Smooth muscle cell (in vitro differentiated cells): ENCODE measurements around the gene SPAG9. TPM values are rescaled to one million over a fixed set of nuclear protein-coding genes. Genes with fewer than 3 reads are reported as not detected.

Experiments
- DNase-seq: peaks from one replicate; lab custom pipeline; 2025; ENCODE audit not compliant: unreplicated experiment; lab: John Stamatoyannopoulos, UW
- H2AFZ ChIP-seq: fragments of 200-600 bp; sonication (generic); 2 replicates; pipeline ENCODE4 v1.6.0; 2016; ENCODE audit warnings: antibody characterized with exemption, low read depth, mild to moderate bottlenecking
- H3F3A ChIP-seq: fragments of 200-600 bp; sonication (generic); 2 replicates; pipeline ENCODE4 v1.6.0; 2017; ENCODE audit warnings: antibody characterized with exemption, low read depth
- H3K27ac ChIP-seq: fragments of 200-600 bp; sonication (generic); 2 replicates; pipeline ENCODE4 v1.5.1; 2016; ENCODE audit warnings: low read depth, mild to moderate bottlenecking
- H3K27me3 ChIP-seq: fragments of 200-600 bp; sonication (generic); 2 replicates; pipeline ENCODE4 v1.6.1; 2016; ENCODE audit warnings: low read depth, mild to moderate bottlenecking
- H3K36me3 ChIP-seq: fragments of 200-600 bp; sonication (generic); 2 replicates; pipeline ENCODE4 v1.5.1; 2016; ENCODE audit warnings: low read depth
- H3K4me1 ChIP-seq: fragments of 200-600 bp; sonication (generic); 2 replicates; pipeline ENCODE4 v1.5.1; 2016; ENCODE audit warnings: low read depth
- H3K4me2 ChIP-seq: fragments of 200-600 bp; sonication (generic); 2 replicates; pipeline ENCODE4 v1.6.0; 2016; ENCODE audit warnings: mild to moderate bottlenecking
- H3K4me3 ChIP-seq: fragments of 200-600 bp; sonication (generic); 2 replicates; pipeline ENCODE4 v1.5.1; 2016; ENCODE audit warnings: mild to moderate bottlenecking
- H3K79me2 ChIP-seq: fragments of 200-600 bp; sonication (generic); 2 replicates; pipeline ENCODE4 v1.6.0; 2016; ENCODE audit warnings: low read depth, mild to moderate bottlenecking
- H3K9ac ChIP-seq: fragments of 200-600 bp; sonication (generic); 2 replicates; pipeline ENCODE4 v1.6.0; 2016; ENCODE audit warnings: low read depth
- H3K9me3 ChIP-seq: fragments of 200-600 bp; sonication (generic); replicated peaks from 2 replicates; pipeline ENCODE4 v1.5.1; 2016; ENCODE audit warnings: low read depth
- H4K20me1 ChIP-seq: fragments of 200-600 bp; sonication (generic); 2 replicates; pipeline ENCODE4 v1.6.0; 2016; ENCODE audit warnings: low read depth
- CTCF ChIP-seq: fragments of 200-600 bp; sonication (generic); IDR thresholded peaks from 2 replicates; pipeline ENCODE4 v1.5.1; 2017; ENCODE audit warnings: borderline replicate concordance, mild to moderate bottlenecking, antibody characterized with exemption; ENCODE audit not compliant: insufficient read depth, poor library complexity, severe bottlenecking
- WGBS: methylation state at CpG from one replicate; pipeline ENCODE4 v1.1.7; 2016; ENCODE audit warnings: low lambda C conversion rate; 5-methylcytosine and 5-hydroxymethylcytosine counted together
- polyA plus RNA-seq: library from polyadenylated mRNA; unstranded; fragments of >200 nt; fragmentation: Nextera tagmentation; extraction: Ambion mirVana; gene quantifications from 2 replicates; pipeline ENCODE4 v1.2.1, GENCODE V29; 2016
- total RNA-seq: library from RNA; depleted of rRNA; stranded (reverse); fragments of >200 nt; gene quantifications from 2 replicates; pipeline ENCODE4 v1.2.3, GENCODE V29; 2014

SPAG9 gene
- total and polyA plus RNA-seq, 2 experiments from 2014 or later, result 29.1 to 64.8 TPM

GRCh38 chr17:50973557-50974494, 146.8 kb downstream of the SPAG9 start:
- WGBS, result 79% methylated on average over 7 of the region's 7 CpGs
- H3K27ac ChIP-seq, result no peak overlapping the region
- H3K36me3 ChIP-seq, result peaks cover 27% of the 10 kb centered on the region
- H3K4me2 ChIP-seq, result no peak overlapping the region
- H3F3A ChIP-seq, result no peaks in the 10 kb centered on the region
- H3K9ac ChIP-seq, result no peak overlapping the region
- TF ChIP-seq CTCF, result no peak
- H3K4me3 ChIP-seq, result no peak overlapping the region
- no peaks in the 10 kb centered on the region for H3K79me2 ChIP-seq
- DNase-seq, result no peak
- no peak overlapping the region for H2AFZ ChIP-seq
- H4K20me1 ChIP-seq, result no peaks in the 10 kb centered on the region
- H3K9me3 ChIP-seq, result no peaks in the 10 kb centered on the region
- no peaks in the 10 kb centered on the region for H3K4me1 ChIP-seq
- no peaks in the 10 kb centered on the region for H3K27me3 ChIP-seq

GRCh38 chr17:50972577-50972976, 148.1 kb downstream of the SPAG9 start:
- 86% methylated on average over 5 of the region's 5 CpGs for WGBS
- Histone ChIP-seq H3F3A (no peaks in the 10 kb centered on the region), H4K20me1 (no peaks in the 10 kb centered on the region), H3K27me3 (no peaks in the 10 kb centered on the region), H3K4me3 (no peak overlapping the region), H3K79me2 (no peaks in the 10 kb centered on the region), H3K9me3 (no peaks in the 10 kb centered on the region), H3K36me3 (peaks cover 20% of the 10 kb centered on the region), H3K27ac (no peak overlapping the region), H3K4me1 (no peaks in the 10 kb centered on the region), H3K4me2 (no peak overlapping the region), H3K9ac (no peak overlapping the region), H2AFZ (no peak overlapping the region)
- DNase-seq, result no peak
- TF ChIP-seq CTCF, result no peak

GRCh38 chr17:50967795-50968194, 152.9 kb downstream of the SPAG9 start:
- no peaks in the 10 kb centered on the region for H4K20me1 ChIP-seq
- no peak for TF ChIP-seq CTCF

More at GRCh38 chr17:50967795-50968194, 152.9 kb downstream of the SPAG9 start:
- Histone ChIP-seq H3K27me3 (no peaks in the 10 kb centered on the region), H3F3A (no peaks in the 10 kb centered on the region), H3K79me2 (no peaks in the 10 kb centered on the region), H3K9ac (no peak overlapping the region), H3K9me3 (no peaks in the 10 kb centered on the region), H3K36me3 (peaks cover 4% of the 10 kb centered on the region), H3K27ac (no peak overlapping the region), H3K4me2 (no peak overlapping the region), H3K4me1 (no peaks in the 10 kb centered on the region), H3K4me3 (no peak overlapping the region), H2AFZ (no peak overlapping the region)
- 46% methylated on average over 1 of the region's 1 CpG for WGBS
- no peak for DNase-seq
